22Rv1 (cell line): ENCODE data around the gene C1QC.

Experiments
- ZFX ChIP-seq: fragments of 450-650 bp; IDR thresholded peaks from 2 replicates; pipeline ENCODE4 v1.6.1; 2017; ENCODE audit warnings: antibody characterized with exemption, borderline replicate concordance
- TF ChIP-seq, protein P1 (sequence below): fragments of 450-650 bp; IDR thresholded peaks from 2 replicates; pipeline ENCODE4 v1.5.1; 2017; ENCODE audit warnings: mild to moderate bottlenecking

DNA sequence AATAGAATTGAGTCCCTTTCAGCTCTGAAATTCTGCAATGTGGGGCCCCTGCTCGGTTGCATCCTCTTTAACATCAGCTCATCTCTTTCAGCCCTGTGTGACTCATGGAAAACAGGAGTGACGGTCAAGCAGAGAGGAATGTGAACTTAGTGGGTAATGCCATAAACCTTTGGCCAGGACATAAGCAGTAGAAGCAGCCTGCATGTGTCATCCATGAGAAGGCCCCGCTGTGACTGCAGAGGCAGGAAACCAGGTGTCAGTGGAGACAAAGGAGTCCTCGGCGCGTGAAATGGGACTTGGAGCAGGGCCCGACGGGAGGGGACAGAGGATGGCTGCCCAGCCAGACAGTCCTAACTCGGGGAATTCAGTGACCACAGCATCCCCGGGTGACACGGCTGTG lies 46.1 kb downstream of the C1QC start:
- TF ChIP-seq, protein P1, sequence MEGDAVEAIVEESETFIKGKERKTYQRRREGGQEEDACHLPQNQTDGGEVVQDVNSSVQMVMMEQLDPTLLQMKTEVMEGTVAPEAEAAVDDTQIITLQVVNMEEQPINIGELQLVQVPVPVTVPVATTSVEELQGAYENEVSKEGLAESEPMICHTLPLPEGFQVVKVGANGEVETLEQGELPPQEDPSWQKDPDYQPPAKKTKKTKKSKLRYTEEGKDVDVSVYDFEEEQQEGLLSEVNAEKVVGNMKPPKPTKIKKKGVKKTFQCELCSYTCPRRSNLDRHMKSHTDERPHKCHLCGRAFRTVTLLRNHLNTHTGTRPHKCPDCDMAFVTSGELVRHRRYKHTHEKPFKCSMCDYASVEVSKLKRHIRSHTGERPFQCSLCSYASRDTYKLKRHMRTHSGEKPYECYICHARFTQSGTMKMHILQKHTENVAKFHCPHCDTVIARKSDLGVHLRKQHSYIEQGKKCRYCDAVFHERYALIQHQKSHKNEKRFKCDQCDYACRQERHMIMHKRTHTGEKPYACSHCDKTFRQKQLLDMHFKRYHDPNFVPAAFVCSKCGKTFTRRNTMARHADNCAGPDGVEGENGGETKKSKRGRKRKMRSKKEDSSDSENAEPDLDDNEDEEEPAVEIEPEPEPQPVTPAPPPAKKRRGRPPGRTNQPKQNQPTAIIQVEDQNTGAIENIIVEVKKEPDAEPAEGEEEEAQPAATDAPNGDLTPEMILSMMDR = no peak
- no peak for TF ChIP-seq ZFX
